Neuronal stem cell (in vitro differentiated cells): ENCODE data around the gene THUMPD3.

Source experiments
- DNase-seq: peaks from one replicate; pipeline ENCODE4 v3.0.0-alpha.2; 2013; ENCODE audit warnings: low spot score
- H2AFZ ChIP-seq: one replicate; pipeline ENCODE4 v1.6.1; 2013; ENCODE audit warnings: mild to moderate bottlenecking, low read length, inconsistent platforms
- H2AK5ac ChIP-seq: 2 replicates; pipeline ENCODE4 v1.6.1; 2013; ENCODE audit warnings: low read depth, mild to moderate bottlenecking, inconsistent platforms, low read length, moderate library complexity, mixed read lengths
- H2BK120ac ChIP-seq: 2 replicates; pipeline ENCODE4 v1.6.1; 2013; ENCODE audit warnings: low read depth, mild to moderate bottlenecking, inconsistent platforms, low read length, moderate library complexity, mixed read lengths
- H2BK12ac ChIP-seq: one replicate; pipeline ENCODE4 v1.6.1; 2013; ENCODE audit warnings: low read length, inconsistent platforms
- H2BK15ac ChIP-seq: 2 replicates; pipeline ENCODE4 v1.6.1; 2013; ENCODE audit warnings: mild to moderate bottlenecking, low read length, inconsistent platforms, mixed read lengths
- H2BK5ac ChIP-seq: one replicate; pipeline ENCODE4 v1.6.1; 2013; ENCODE audit warnings: inconsistent platforms, mild to moderate bottlenecking, low read length, moderate library complexity
- H3K14ac ChIP-seq: one replicate; pipeline ENCODE4 v1.6.1; 2013; ENCODE audit warnings: low read length, inconsistent platforms
- H3K18ac ChIP-seq: 2 replicates; pipeline ENCODE4 v1.6.1; 2013; ENCODE audit warnings: low read length, inconsistent platforms
- H3K23ac ChIP-seq: 2 replicates; pipeline ENCODE4 v1.6.1; 2013; ENCODE audit warnings: low read depth, mild to moderate bottlenecking, mixed read lengths, low read length, inconsistent platforms; ENCODE audit not compliant: poor library complexity
- H3K27ac ChIP-seq: replicated peaks from 3 replicates; pipeline ENCODE4 v1.5.1; 2013; ENCODE audit warnings: low read length, inconsistent platforms
- H3K27me3 ChIP-seq, 3 experiments: 2 replicates each; pipeline ENCODE4 v1.6.1; 2013; ENCODE audit warnings: low read length in 3 of 3, mild to moderate bottlenecking in 2 of 3, inconsistent platforms in 1 of 3, low read depth in 1 of 3, mixed read lengths in 1 of 3, moderate library complexity in 1 of 3; ENCODE audit not compliant: control insufficient read depth in 3 of 3, insufficient read depth in 3 of 3
- H3K36me3 ChIP-seq, 2 donors: replicated peaks in 1 of 2; 2 replicates each; pipeline ENCODE4 v1.6.1; 2013; ENCODE audit warnings: low read length in 2 of 2; ENCODE audit not compliant: control insufficient read depth in 2 of 2, insufficient read depth in 2 of 2
- H3K4ac ChIP-seq: 2 replicates; pipeline ENCODE4 v1.6.1; 2013; ENCODE audit warnings: inconsistent platforms, mild to moderate bottlenecking, low read length, moderate library complexity
- H3K4me1 ChIP-seq, 2 donors: 1 replicate in 1 of 2; 2 replicates in 1 of 2; pipeline ENCODE4 v1.6.1; 2013; ENCODE audit warnings: low read length in 2 of 2, low read depth in 1 of 2; ENCODE audit not compliant: control insufficient read depth in 2 of 2, insufficient read depth in 1 of 2
- H3K4me2 ChIP-seq: one replicate; pipeline ENCODE4 v1.6.1; 2013; ENCODE audit warnings: mild to moderate bottlenecking, low read length, inconsistent platforms; ENCODE audit not compliant: insufficient read depth, poor library complexity, severe bottlenecking
- H3K4me3 ChIP-seq, 2 donors: 2 replicates each; pipeline ENCODE4 v1.5.1; 2013; ENCODE audit warnings: low read length in 2 of 2, mild to moderate bottlenecking in 2 of 2, inconsistent platforms in 1 of 2, moderate library complexity in 1 of 2
- H3K79me1 ChIP-seq: one replicate; pipeline ENCODE4 v1.6.1; 2013; ENCODE audit warnings: low read depth, mild to moderate bottlenecking, inconsistent platforms, low read length, moderate library complexity
- H3K9ac ChIP-seq: one replicate; pipeline ENCODE4 v1.6.1; 2013; ENCODE audit warnings: mild to moderate bottlenecking, low read depth, low read length, inconsistent platforms; ENCODE audit not compliant: poor library complexity
- H3K9me3 ChIP-seq, 2 donors: replicated peaks in 1 of 2; 2 replicates each; pipeline versions ENCODE3 to v1.6.1; 2013; ENCODE audit warnings: low read length in 2 of 2, mild to moderate bottlenecking in 2 of 2, inconsistent platforms in 1 of 2, low read depth in 1 of 2, mixed read lengths in 1 of 2, moderate library complexity in 1 of 2; ENCODE audit not compliant: control insufficient read depth in 2 of 2, insufficient read depth in 1 of 2
- H4K8ac ChIP-seq: one replicate; pipeline ENCODE4 v1.6.1; 2013; ENCODE audit warnings: low read depth, mild to moderate bottlenecking, inconsistent platforms, low read length, moderate library complexity
- H4K91ac ChIP-seq: one replicate; pipeline ENCODE4 v1.6.1; 2013; ENCODE audit warnings: low read length, low read depth, mild to moderate bottlenecking, inconsistent platforms; ENCODE audit not compliant: poor library complexity
- WGBS, 2 donors: extraction: QIAGEN DNeasy Blood & Tissue Kit; methylation state at CpG; one replicate each; pipeline ENCODE4 v1.1.7; 2013; ENCODE audit warnings: missing lambda C conversion rate in 2 of 2, mixed read lengths in 1 of 2; ENCODE audit not compliant: insufficient read length in 2 of 2, insufficient replicate concordance in 1 of 2; ENCODE audit errors: extremely low coverage in 2 of 2; 5-methylcytosine and 5-hydroxymethylcytosine counted together

Gene THUMPD3

GRCh38 chr3:9388562-9389272 lies 25.9 kb downstream of the THUMPD3 start:
- no peak overlapping the region for H4K91ac ChIP-seq
- H3K18ac ChIP-seq, result no peak overlapping the region
- DNase-seq, result no peak
- H2BK120ac ChIP-seq, result no peak overlapping the region
- no peak overlapping the region for H3K4me2 ChIP-seq
- H4K8ac ChIP-seq, result no peak overlapping the region
- no peak overlapping the region for H3K9ac ChIP-seq
- no CpG with 5 or more reads among the region's 5 CpGs for WGBS, 2 donors
- H2AFZ ChIP-seq, result no peak overlapping the region
- H3K36me3 ChIP-seq, result peaks cover 35 to 95% of the 10 kb centered on the region in 2 donors
- H3K4me1 ChIP-seq, result peaks cover 0 to 3% of the 10 kb centered on the region in 2 donors
- H2BK12ac ChIP-seq, result no peak overlapping the region
- H3K4me3 ChIP-seq, result no peak overlapping the region
- no peak overlapping the region for H3K27ac ChIP-seq
- H2BK5ac ChIP-seq, result no peak overlapping the region
- H3K79me1 ChIP-seq, result no peaks in the 10 kb centered on the region
- H3K23ac ChIP-seq, result no peak overlapping the region
- no peak overlapping the region for H2AK5ac ChIP-seq
- H3K14ac ChIP-seq, result no peak overlapping the region
- no peaks in the 10 kb centered on the region for H3K9me3 ChIP-seq
- H3K4ac ChIP-seq, result no peak overlapping the region
- no peaks in the 10 kb centered on the region for H3K27me3 ChIP-seq
- no peak overlapping the region for H2BK15ac ChIP-seq

GRCh38 chr3:9390265-9390888 lies 27.5 kb downstream of the THUMPD3 start:
- Histone ChIP-seq H2AFZ (no peak overlapping the region), H3K36me3 (peaks cover 29 to 99% of the 10 kb centered on the region in 2 donors), H3K4me3 (no peak overlapping the region), H3K4ac (no peak overlapping the region), H2BK5ac (no peak overlapping the region), H4K91ac (no peak overlapping the region), H2BK15ac (no peak overlapping the region), H3K9me3 (no peaks in the 10 kb centered on the region), H3K27me3 (no peaks in the 10 kb centered on the region), H3K14ac (no peak overlapping the region), H2BK12ac (no peak overlapping the region), H3K9ac (no peak overlapping the region), H3K79me1 (no peaks in the 10 kb centered on the region), H4K8ac (no peak overlapping the region), H2AK5ac (no peak overlapping the region), H3K23ac (no peak overlapping the region), H3K18ac (no peak overlapping the region), H3K4me2 (no peak overlapping the region), H3K27ac (no peak overlapping the region), H2BK120ac (no peak overlapping the region), H3K4me1 (peaks cover 1 to 15% of the 10 kb centered on the region in 2 donors)
- no CpG with 5 or more reads among the region's 5 CpGs for WGBS, 2 donors
- no peak for DNase-seq

GRCh38 chr3:9392041-9392440 lies 29.2 kb downstream of the THUMPD3 start:
- H3K4me3 ChIP-seq, result no peak overlapping the region
- peaks cover 29 to 89% of the 10 kb centered on the region in 2 donors for H3K36me3 ChIP-seq
- no CpG with 5 or more reads among the region's 1 CpG for WGBS, 2 donors

GRCh38 chr3:9395570-9396300 lies 32.9 kb downstream of the THUMPD3 start:
- no peak overlapping the region for H2AK5ac ChIP-seq
- H3K23ac ChIP-seq, result no peak overlapping the region
- H4K91ac ChIP-seq, result no peak overlapping the region
- peak overlapping the region; percentile 2 for H2BK5ac ChIP-seq
- H3K9ac ChIP-seq, result peak overlapping the region; percentile 65
- H3K18ac ChIP-seq, result peak overlapping the region; percentile 78
- H3K27me3 ChIP-seq, result no peaks in the 10 kb centered on the region
- peak overlapping the region; percentile 93 for H3K27ac ChIP-seq
- H3K14ac ChIP-seq, result no peak overlapping the region
- no peak overlapping the region for H2BK15ac ChIP-seq
- no peak overlapping the region for H3K4ac ChIP-seq
- H3K4me2 ChIP-seq, result peak overlapping the region; percentile 63
- no CpG with 5 or more reads among the region's 15 CpGs for WGBS, 2 donors
- H2BK120ac ChIP-seq, result no peak overlapping the region
- peak overlapping the region; percentile 85 to 93 for H3K4me3 ChIP-seq
- H2AFZ ChIP-seq, result peak overlapping the region; percentile 77
- no peak overlapping the region for H2BK12ac ChIP-seq
- H4K8ac ChIP-seq, result no peak overlapping the region
- no peak for DNase-seq
- peaks cover 9 to 52% of the 10 kb centered on the region in 2 donors for H3K36me3 ChIP-seq
- H3K4me1 ChIP-seq, result peaks cover 4 to 23% of the 10 kb centered on the region in 2 donors
- H3K79me1 ChIP-seq, result no peaks in the 10 kb centered on the region
- no peaks in the 10 kb centered on the region for H3K9me3 ChIP-seq

More at GRCh38 chr3:9392041-9392440, 29.2 kb downstream of the THUMPD3 start:
- Histone ChIP-seq H3K23ac (no peak overlapping the region), H2BK120ac (no peak overlapping the region), H3K4ac (no peak overlapping the region), H3K79me1 (no peaks in the 10 kb centered on the region), H3K27ac (no peak overlapping the region), H2AFZ (no peak overlapping the region), H3K4me2 (no peak overlapping the region), H2BK15ac (no peak overlapping the region), H3K27me3 (no peaks in the 10 kb centered on the region), H3K9me3 (no peaks in the 10 kb centered on the region), H3K14ac (no peak overlapping the region), H4K8ac (no peak overlapping the region), H2AK5ac (no peak overlapping the region), H2BK12ac (no peak overlapping the region), H2BK5ac (no peak overlapping the region), H3K18ac (no peak overlapping the region), H3K9ac (no peak overlapping the region), H4K91ac (no peak overlapping the region), H3K4me1 (peaks cover 3 to 20% of the 10 kb centered on the region in 2 donors)
- DNase-seq, result no peak
